Measurements from ENCODE around the gene AGTR1. TPM values are rescaled to one million over a fixed set of nuclear protein-coding genes. Genes with fewer than 3 reads are reported as not detected.
A peak's percentile ranks its signal among the peaks of the same experiment; 100 is the strongest.

The AGTR1 gene
- total RNA-seq, 1 experiment from 2014 or later = not detected

DNA sequence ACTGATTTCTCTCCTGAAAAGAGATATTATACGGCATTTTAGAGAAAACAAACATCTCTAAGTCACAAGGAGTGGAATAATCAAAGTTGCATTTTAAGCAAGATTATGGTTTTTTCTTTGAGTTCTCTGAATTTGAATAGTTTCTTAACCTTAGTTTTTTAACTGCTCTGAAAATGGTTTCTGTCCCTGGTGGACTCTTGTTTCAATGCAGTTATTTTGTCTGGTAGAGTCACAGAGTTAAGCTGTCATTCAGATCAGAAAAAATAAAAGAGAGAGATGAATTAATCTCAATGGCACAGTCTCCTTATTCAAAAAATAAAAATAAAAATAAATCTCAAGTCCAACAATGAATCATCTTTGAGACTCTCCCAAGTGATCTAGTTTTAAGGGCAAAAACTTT lies 19.0 kb downstream of the AGTR1 start:
- Histone ChIP-seq H3K9me3 (no peaks in the 10 kb centered on the region), H3K36me3 (ENCODE audit: control insufficient read depth, insufficient read depth, low read length) (no peaks in the 10 kb centered on the region), H3K4me1 (no peaks in the 10 kb centered on the region), H3K27me3 (replicated peaks; ENCODE audit: control insufficient read depth, insufficient read depth, low read length) (no peaks in the 10 kb centered on the region), H3K4me3 (ENCODE audit: low read depth, low read length) (no peak overlapping the region)
- TF ChIP-seq, protein P1, sequence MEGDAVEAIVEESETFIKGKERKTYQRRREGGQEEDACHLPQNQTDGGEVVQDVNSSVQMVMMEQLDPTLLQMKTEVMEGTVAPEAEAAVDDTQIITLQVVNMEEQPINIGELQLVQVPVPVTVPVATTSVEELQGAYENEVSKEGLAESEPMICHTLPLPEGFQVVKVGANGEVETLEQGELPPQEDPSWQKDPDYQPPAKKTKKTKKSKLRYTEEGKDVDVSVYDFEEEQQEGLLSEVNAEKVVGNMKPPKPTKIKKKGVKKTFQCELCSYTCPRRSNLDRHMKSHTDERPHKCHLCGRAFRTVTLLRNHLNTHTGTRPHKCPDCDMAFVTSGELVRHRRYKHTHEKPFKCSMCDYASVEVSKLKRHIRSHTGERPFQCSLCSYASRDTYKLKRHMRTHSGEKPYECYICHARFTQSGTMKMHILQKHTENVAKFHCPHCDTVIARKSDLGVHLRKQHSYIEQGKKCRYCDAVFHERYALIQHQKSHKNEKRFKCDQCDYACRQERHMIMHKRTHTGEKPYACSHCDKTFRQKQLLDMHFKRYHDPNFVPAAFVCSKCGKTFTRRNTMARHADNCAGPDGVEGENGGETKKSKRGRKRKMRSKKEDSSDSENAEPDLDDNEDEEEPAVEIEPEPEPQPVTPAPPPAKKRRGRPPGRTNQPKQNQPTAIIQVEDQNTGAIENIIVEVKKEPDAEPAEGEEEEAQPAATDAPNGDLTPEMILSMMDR (IDR thresholded peaks at IDR 0.05; ENCODE audit: insufficient read depth in 1 of 2, low read depth in 1 of 2, low read length in 1 of 2, severe bottlenecking in 1 of 2, unreplicated experiment in 1 of 2) = no peak
- Mint-ChIP-seq H3K9me3 (ENCODE audit: unreplicated experiment) (no peaks in the 10 kb centered on the region), H3K36me3 (ENCODE audit: insufficient read depth, unreplicated experiment) (no peaks in the 10 kb centered on the region), H3K27ac (ENCODE audit: unreplicated experiment) (no peak overlapping the region), H3K4me1 (ENCODE audit: low read depth, unreplicated experiment) (no peaks in the 10 kb centered on the region), H3K27me3 (ENCODE audit: insufficient read depth, unreplicated experiment) (no peaks in the 10 kb centered on the region), H3K4me3 (ENCODE audit: unreplicated experiment) (no peak overlapping the region)
- ChIA-PET CTCF (no interaction called here), POLR2A (no interaction called here)
- no TSS peak for BruUV-seq (replicated peaks)
- no peak for DNase-seq
- intact Hi-C loops (cut with micrococcal nuclease; ENCODE audit: unreplicated experiment) = loop anchor here (10.0 kb wide), 1 partner anchor 252 kb away; no protein-coding TSS in a partner anchor

DNA sequence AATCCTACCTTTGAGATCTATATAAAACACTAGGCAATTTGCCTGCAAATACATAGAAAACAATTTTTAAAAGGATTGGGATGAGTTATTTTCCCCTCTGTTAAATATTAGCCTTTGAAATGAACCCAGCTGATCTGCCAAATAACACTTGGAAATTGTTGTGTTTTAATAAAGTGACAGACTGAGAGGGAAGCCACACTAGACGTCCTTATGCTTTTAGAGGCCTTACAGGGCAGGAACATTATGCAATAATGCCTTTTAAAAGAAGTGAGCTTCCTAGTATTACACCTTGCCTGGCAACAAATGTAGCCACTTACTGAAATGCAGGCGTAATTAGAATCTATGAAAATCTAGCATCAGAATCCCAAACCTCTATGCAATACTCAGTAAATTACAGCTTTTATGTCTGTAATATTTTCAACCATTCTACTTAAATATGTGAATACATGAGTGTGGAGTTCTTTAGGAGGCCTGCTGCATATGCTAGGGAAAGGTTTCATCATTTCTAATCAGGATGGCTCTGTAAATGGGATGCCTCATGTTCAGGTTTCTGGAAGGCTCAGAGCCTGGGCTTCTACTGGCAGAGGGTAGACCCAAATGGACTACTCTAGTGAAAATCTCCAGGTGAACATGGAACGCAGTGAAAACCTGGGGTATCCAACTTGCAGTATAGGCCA lies 20.3 kb downstream of the AGTR1 start:
- Histone ChIP-seq H3K36me3 (ENCODE audit: control insufficient read depth, insufficient read depth, low read length) (no peaks in the 10 kb centered on the region), H3K4me1 (no peaks in the 10 kb centered on the region), H3K4me3 (ENCODE audit: low read depth, low read length) (no peak overlapping the region), H3K9me3 (no peaks in the 10 kb centered on the region), H3K27me3 (replicated peaks; ENCODE audit: control insufficient read depth, insufficient read depth, low read length) (no peaks in the 10 kb centered on the region)
- no TSS peak for BruUV-seq (replicated peaks)
- H3K9me3 Mint-ChIP-seq (ENCODE audit: unreplicated experiment) = no peaks in the 10 kb centered on the region
- ChIA-PET CTCF (interaction anchor here (2.6 kb wide), 1 partner anchor 338 kb away, joined by 24 read pairs; no protein-coding TSS in a partner anchor), POLR2A (no interaction called here)
- TF ChIP-seq, protein P1 (IDR thresholded peaks at IDR 0.05; ENCODE audit: insufficient read depth in 1 of 2, low read depth in 1 of 2, low read length in 1 of 2, severe bottlenecking in 1 of 2, unreplicated experiment in 1 of 2) = no peak
- no peaks in the 10 kb centered on the region for H3K27me3 Mint-ChIP-seq (ENCODE audit: insufficient read depth, unreplicated experiment)
- no peak for DNase-seq
- H3K27ac Mint-ChIP-seq (ENCODE audit: unreplicated experiment) = no peak overlapping the region
- H3K4me1 Mint-ChIP-seq (ENCODE audit: low read depth, unreplicated experiment) = no peaks in the 10 kb centered on the region
- intact Hi-C loops (cut with micrococcal nuclease; ENCODE audit: unreplicated experiment) = loop anchor here (2.0 to 10.0 kb wide), 2 partner anchors 87 to 253 kb away; no protein-coding TSS in a partner anchor
- no peak overlapping the region for H3K4me3 Mint-ChIP-seq (ENCODE audit: unreplicated experiment)
- no peaks in the 10 kb centered on the region for H3K36me3 Mint-ChIP-seq (ENCODE audit: insufficient read depth, unreplicated experiment)

DNA sequence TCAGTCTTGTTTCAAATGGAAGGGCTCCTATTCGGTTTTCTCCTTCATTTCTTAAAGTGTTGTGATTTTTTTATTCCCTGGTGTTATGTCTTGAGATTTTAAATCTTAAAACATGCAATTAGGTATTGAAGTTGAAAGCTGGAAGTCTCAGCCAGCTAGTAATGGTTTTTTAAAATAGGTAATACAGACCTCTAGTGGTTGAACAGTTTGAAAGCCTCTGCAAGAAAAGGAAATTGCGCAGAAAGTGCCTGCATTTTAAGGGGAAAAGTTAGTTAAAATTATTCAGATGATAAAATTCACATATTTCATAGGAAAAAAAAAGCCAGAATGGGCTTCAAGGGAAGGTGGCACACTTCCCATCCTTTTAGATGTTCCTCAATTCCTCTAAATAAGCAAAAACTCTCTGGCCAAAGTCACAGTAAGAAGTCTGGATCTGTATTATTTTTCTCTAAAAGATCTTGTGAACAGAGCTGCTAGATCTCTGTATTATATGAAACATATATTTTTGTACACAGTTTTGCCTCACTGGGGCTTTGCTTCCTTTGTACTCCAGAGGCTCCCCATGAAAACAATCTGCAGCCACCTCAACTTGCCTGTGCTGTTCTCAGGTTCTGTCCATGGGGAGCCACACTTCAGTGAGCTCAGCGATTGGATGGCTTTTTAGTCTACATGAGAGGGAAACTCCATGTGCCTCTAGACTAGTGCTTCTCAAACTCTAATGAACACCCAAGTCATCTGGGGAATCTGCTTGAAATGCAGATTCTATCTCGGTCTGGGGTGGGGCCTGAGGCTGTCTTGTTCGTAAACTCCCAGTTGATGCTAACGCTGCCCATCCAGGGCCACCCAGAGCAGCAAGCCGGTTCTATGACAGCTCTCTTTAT lies 21.5 kb downstream of the AGTR1 start:
- POLR2A ChIA-PET = no interaction called here
- H3K36me3 ChIP-seq (ENCODE audit: control insufficient read depth, insufficient read depth, low read length) = no peaks in the 10 kb centered on the region
- no peaks in the 10 kb centered on the region for H3K27me3 ChIP-seq (replicated peaks; ENCODE audit: control insufficient read depth, insufficient read depth, low read length)
- CTCF ChIA-PET = interaction anchor here (0.7 to 2.6 kb wide), 3 partner anchors 185 to 339 kb away, joined by 3 to 24 read pairs (median 4); no protein-coding TSS in a partner anchor
- Mint-ChIP-seq H3K27ac (ENCODE audit: unreplicated experiment) (no peak overlapping the region), H3K4me3 (ENCODE audit: unreplicated experiment) (no peak overlapping the region), H3K36me3 (ENCODE audit: insufficient read depth, unreplicated experiment) (no peaks in the 10 kb centered on the region), H3K27me3 (ENCODE audit: insufficient read depth, unreplicated experiment) (no peaks in the 10 kb centered on the region), H3K9me3 (ENCODE audit: unreplicated experiment) (no peaks in the 10 kb centered on the region), H3K4me1 (ENCODE audit: low read depth, unreplicated experiment) (no peaks in the 10 kb centered on the region)
- no peak overlapping the region for H3K4me3 ChIP-seq (ENCODE audit: low read depth, low read length)
- no peaks in the 10 kb centered on the region for H3K9me3 ChIP-seq
- H3K4me1 ChIP-seq = no peaks in the 10 kb centered on the region
- no TSS peak for BruUV-seq (replicated peaks)
- TF ChIP-seq, protein P1 (IDR thresholded peaks at IDR 0.05; ENCODE audit: insufficient read depth in 1 of 2, low read depth in 1 of 2, low read length in 1 of 2, severe bottlenecking in 1 of 2, unreplicated experiment in 1 of 2) = peak; percentile 36 to 62
- intact Hi-C loops (cut with micrococcal nuclease; ENCODE audit: unreplicated experiment) = loop anchor here (1.0 to 10.0 kb wide), 4 partner anchors 88 to 410 kb away; no protein-coding TSS in a partner anchor
- DNase-seq = no peak

Data from Caco-2 (cell line).